HG03196 (cell line): Measurements from ENCODE around the gene APOL5.

Experiments used
- ATAC-seq: cut with Tn5 transposase; IDR thresholded peaks from one replicate; pipeline ENCODE4 v1.9.1; 2021; ENCODE audit not compliant: unreplicated experiment

Gene APOL5

DNA sequence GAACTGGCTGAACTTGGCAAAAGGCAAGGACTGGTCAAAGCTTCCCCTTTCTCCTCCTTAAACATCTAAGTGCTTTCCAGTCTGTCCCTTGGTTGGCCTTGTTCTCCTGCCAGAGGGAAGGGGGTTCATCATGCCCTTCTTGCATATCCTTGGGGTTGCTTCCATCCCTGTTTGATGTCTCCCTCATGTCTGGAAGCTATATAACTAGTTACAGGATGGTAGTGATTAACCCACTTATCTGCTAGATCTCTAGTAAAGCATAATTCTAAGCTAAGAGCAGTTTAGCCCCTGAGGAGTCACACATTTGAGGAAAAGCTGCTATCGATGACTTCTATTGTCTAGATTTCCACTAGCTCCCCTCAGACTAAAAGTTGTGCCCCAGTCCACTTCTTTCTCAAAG, 22.9 kb downstream of the APOL5 start:
- no peak for ATAC-seq

DNA sequence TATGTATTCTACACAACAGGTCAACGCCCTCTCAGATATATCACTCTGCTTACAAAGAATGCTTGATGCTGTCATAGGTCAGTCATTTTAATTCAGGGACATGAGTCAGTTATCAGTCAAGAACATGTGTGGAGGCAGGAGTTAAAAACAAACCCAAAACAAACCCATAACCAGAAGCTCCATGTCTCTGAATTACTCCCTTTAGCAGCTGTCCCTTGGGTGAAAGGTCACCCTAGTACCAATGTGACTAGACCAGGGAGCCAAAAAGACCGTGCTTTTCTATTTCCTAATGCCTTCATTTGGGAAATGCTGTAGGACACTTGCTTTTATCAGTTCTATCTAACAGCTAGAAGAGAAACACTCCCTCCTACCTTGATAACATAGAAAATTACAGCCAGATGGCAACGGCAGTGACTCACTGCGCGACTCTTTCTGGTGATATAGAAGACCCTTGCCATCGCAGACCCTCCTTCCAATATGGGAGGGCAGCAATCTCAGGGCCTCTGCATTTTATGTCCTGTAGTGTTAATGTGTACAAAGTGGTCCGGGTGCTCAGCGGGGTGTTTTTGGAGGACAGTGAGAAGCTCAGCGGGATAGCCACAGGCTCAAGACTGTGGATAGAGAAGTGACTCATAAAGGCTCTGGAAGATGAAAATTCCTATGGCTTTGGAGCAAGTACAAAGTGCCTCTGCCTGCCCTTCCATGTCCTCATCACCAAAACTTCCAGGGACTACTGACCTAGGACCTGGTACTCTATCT, 24.8 kb downstream of the APOL5 start:
- no peak for ATAC-seq

DNA sequence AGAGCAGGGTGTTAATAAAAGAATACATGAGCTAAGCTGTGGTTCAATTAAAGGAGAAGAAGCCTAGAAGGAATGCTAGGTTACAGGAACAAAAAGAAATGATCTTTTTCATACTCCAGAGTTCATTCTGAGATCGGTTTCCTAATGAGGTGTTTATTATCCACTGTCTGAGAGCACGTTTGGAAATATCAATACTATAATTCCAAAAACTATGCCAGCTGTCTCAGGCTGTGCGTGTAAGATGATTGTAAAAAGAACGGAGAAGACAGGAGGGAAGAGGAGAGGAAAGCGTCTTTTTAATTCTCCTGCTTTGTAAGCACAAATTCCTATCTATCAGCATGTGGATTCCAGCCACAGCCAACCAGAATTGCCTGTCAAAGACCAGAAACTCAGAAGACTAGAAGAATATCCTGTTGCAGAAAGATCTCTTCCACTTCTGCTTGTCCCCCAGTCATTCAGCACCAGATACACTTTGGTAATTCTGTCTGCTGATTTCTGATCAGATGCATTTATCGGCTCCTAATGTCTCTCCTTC, 25.7 kb downstream of the APOL5 start:
- ATAC-seq: no peak

DNA sequence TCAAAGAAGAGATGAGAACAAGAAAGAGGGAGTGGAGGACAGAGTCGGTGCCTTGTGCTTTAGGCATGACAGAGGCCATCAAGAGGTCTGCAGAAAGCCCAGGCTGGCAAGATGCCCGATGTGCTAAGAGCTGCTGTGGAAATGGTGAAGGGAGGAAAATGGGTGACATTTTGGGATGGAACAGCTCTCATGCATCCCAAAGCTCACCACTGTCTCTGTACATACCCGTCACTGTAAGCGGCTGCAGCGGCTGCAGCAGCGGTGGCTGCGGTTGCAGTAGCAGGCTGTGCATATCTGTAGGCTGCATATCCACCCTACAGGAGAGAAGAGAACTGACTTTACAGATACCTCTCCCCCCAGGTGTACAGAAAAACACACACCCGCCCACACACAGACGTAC, 28.6 kb downstream of the APOL5 start:
- no peak for ATAC-seq

DNA sequence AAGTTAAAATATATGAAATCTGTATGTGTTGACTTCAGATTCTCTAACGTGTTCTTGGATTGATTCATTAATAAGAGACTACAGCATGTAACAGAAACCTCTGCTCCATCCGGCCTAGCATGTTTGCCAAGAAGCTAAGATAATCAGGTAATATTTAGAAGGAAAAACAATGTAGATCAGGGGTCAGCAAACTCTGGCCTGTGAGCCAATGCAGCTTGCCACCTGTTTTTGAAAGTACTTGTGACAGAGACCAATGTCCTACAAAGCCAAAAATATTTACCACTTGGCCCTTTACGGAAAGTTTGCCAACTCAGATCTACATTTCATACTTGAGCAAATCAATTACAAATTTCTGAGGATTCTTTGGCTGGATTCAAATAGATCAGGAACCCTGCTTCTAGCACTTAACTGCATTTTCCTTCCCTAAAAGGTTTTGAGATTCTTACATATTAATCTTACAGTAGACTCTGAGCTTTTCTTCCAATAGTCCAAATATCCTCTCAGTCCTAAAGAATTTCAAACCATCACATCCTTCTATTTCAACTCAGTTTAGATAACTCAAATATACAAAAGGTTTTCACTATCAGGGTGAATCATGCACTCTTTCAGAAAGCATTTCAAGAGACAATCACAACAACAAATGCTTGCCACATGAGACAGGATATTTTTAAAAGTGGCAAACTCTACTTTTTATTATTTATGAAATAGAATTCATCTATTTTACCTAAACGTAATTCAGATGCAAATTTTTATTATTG, 29.5 kb downstream of the APOL5 start:
- ATAC-seq: no peak

DNA sequence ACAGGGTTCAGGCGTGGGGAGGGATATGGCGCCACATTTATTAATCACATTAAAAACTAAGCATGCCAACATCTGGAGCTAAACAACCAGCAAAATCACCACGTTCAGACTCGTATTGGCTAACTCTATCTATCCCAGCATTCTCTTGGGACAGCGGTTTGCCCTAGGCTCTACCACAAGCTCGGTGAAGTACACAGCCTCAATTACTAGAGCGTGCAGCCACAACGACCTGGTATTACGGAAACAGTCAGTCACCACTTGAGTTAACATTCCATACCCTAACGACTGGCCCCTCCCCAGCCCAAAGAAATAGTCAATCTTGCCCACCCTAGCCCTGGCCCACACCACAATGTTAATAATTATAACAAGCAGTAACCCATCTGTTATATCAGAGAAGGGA, 32.1 kb downstream of the APOL5 start:
- ATAC-seq: peak; percentile 78

DNA sequence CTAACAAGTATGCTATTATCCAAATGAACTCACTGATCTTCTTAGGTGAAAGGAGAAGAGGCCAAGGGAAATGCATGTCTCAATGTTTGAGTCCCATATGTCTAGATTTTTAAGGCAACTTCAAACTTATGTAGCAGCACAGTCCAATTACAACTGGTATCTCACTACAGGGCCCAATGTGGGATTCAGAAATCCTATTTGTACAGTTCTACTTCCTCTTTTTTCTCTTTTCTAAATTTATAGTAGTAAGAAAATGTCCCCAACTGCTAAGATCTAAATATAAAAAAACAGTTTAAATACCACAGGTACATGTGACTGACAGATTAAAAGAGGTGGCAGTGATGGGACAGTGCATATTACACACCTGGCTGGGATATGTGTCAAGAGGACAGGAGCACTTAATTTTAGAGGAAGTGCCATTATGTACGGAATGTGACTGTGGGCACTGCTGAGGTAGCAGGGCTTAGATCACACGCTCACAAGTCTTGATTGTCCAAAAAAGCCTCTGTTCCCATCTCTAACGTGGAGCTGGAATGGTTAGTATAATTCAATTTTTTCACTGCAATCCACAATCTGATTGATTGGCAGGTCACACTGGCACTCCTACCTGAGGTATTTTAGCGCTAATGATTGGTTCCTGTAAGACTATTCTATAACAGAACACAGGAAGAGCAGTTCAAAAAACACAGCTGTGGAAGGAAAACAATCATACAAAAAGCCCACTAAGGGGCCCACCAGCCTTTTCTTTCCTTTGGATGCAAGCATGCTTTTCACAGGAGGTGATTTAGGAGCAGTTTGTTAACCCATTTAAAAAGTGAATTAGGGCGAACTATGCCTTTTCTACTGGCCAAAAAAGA, 34.6 kb downstream of the APOL5 start:
- no peak for ATAC-seq

DNA sequence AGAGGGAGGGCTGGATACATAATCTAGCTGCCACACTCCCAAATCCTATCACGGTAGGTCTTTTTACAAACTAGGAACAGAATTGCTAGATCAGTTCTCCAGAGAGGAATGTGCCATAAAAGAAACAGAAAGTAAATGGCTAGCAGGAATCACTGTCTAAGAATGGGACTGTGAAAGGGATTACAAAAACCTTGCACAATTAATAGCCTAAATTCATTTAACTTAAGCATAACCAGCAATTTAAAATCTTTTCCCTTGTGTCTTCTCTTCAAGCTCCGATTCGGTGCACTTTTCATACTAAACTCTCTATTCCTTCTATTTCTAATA, 35.2 kb downstream of the APOL5 start:
- no peak for ATAC-seq

DNA sequence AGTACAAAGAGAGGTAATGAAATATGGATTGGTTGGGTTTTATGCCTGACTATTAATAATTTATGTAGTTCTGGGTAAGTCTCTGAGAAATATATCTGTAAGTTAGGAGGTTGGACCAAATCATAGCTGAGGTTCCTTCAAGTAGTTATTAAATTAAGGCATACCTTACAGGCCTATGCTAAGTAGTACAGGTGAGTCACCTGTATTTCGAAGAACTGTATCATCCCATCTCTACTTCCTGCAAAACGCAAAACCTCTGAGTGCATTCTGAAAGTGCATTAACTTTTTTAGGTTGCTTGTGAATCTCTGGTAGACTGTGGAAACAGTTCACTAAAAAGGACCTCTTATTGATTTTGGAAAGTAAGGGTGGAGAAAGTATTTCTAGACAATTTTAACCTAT, 37.1 kb downstream of the APOL5 start:
- ATAC-seq: no peak

DNA sequence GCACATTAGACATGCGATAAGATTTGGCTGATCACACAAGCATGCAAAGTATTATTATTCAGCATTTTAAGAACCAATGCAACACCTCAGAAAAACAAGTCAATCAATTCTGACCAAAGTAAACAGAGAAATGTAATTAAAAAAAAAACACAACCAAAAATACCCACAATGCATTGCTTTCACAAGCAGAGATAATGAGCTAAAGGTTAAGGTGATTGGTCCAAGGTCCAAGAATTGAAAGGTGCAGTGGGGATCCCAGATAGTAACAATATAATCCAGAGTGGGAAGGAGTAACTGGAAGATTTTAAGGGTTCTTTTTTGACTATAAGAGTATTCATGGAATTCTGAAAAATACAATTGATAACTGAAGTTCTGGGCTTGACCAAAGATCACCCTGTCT, 39.0 kb downstream of the APOL5 start:
- ATAC-seq: no peak

DNA sequence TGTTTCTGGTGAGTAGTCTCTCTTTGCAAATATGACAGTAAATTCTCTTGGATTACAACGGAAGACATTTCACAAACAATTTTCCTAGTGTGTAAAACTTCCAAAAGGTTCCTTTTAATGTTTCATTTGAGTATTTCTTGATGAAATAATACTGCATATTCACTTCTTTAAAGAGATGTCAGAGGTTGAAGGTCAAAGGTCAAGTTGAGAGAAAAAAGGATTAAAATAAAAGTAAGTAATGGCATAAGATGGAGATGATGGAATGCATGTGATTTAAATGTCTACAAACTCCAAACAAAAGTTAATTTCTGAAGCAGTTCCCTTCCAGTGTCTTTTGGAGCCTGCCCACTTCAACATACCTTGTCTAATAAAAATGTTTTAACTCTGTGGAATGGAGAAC, 40.7 kb downstream of the APOL5 start:
- no peak for ATAC-seq

DNA sequence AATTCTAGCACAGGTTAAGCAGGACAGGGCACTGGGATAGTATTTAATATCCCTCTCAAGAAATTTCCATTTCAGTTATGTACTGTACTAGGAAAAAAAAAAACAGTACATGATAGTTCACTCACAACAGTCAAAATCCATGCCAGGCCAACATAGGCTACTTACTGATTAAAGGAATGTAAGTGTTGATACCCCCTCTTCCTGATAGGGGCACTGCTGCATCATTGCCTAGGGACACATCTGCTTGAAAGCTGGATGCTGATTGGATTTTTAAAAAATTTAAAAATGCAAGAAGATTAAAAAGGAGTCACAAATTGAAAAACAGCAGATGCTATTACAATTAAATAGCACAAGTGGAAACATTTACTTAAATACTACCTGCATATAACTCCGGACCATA, 43.4 kb downstream of the APOL5 start:
- ATAC-seq: no peak

DNA sequence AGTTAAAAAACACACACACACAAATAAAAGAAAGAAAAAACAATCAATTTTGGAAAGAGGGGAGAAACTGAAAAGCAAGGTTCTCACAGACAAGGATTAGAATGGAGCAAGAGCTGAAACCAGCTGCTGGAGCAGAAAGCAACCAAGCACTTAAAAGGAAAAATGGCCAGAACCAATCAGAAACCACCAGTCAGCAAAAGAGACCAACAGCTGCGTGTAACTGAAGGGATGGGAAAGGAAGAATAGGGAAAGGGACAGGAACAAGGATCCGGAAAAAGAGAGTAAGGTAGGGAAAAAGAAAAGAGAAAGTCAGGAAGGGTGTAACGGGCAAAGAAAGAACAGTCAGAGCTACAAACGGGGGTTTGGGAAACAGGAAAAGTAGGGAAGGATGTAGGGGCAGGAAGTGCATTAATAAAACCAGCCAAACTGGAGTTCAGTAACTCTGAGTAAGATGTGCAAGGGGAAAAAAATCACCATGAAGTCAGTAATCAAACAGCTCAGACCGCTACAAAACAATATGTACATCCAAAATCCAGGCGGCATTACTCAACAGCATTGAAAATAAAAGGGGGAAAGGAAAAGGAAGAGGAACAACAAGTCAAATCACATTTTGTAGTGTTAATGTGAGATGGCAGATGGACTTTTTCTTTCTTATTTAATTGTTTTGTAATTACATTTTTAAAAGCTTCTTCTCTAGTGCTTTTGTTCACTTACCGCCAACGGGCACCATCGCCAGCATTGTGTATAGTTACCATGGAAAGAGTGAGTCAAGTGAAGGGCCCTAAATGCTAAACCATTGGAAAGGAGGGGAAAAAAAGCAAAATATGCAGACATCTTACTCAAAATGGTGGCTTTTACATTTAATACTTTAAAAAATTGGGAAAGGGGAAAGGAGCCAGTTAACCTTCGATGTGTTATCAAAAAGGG, 49.2 kb downstream of the APOL5 start:
- ATAC-seq: no peak

DNA sequence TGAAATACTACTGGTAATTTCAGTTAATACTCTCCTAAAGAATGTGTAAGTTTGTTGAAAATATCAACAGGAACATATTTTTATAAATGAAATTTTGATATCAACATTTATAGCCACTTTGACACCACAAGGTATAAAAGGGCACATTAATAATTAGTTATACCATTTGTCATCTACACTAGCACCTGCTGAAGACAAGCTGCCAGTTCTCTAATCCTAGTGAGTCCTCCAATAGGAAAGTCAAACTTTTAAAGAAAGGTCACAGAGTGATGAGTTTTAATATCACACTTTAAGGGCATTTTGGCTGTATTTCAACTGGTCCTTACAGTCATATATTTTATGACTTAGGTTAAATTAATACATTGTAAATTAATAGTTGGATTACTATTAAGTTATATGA, 52.3 kb downstream of the APOL5 start:
- ATAC-seq: no peak

DNA sequence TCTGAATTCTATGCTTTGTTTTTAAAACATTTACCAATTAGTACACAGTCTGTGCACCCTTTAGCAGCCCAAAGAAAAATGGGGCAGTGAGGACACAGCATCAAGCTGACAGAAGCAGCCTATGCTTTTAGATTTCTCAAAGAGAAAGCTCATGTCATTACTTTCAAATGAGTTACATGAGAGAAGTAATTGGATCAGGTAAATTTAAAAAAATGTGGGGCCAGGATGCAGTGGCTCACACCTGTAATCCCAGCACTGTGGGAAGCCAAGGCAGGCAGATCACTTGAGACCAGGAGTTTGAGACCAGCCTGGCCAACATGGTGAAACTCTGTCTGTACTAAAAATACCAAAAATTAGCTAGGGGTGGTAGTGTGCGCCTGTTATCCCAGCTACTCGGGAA, 57.7 kb downstream of the APOL5 start:
- ATAC-seq: no peak

DNA sequence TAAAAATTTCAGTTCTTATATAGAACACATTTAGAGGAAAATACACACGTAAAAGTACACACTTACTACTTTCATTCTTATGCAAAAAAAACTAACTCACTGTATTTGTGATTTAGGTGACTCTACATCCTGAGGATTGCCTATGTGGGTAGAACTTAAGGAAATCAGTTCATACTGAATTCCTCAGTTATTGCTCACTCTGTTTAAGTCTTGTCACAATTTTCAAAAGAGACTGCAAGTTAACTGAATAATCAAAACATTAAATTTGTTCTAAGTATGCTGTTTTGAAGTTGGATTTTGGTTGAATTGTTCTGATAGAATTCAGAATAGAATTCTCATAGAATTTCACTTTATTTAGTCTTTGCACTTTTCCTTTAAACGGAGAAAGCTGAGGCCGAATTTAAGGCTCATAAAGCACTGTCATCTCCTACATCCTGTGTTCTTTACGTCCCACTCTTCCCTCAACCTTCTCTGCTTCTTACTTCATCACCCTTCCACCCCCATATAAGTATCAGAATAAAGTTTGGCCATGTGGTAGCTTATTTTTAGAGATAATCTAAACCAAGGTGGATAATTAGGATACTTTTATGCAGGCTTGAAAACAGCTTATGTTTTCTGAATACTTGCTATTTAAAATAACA, 59.8 kb downstream of the APOL5 start:
- no peak for ATAC-seq
